T-helper 1 cell (primary cell): ENCODE results near the gene SLC4A5.
"Not testable (repeated sequence)": the region's sequence is repeated elsewhere in the genome, so short reads cannot be mapped to it uniquely, and the experiment has no call there.

Source experiments
- DNase-seq, 5 donors: peaks; one replicate each; pipeline ENCODE4 v3.0.0-alpha.2; 2012 to 2020

Gene SLC4A5

GRCh38 chr2:74198023-74198460 lies 145.2 kb downstream of the SLC4A5 start:
- DNase-seq = no peak

GRCh38 chr2:74197049-74197448 lies 146.2 kb downstream of the SLC4A5 start:
- DNase-seq = no peak

- DNase-seq = no peak
These were observed 148.4 kb downstream of the SLC4A5 start for GRCh38 chr2:74194799-74195198.

GRCh38 chr2:74191596-74192380 lies 151.4 kb downstream of the SLC4A5 start:
- no peak for DNase-seq

GRCh38 chr2:74188696-74189095 lies 154.5 kb downstream of the SLC4A5 start:
- no peak for DNase-seq

- DNase-seq = no peak
These were observed 155.1 kb downstream of the SLC4A5 start for GRCh38 chr2:74188018-74188601.

GRCh38 chr2:74186706-74187105 lies 156.5 kb downstream of the SLC4A5 start:
- DNase-seq = not testable (repeated sequence)

GRCh38 chr2:74186038-74186437 lies 157.2 kb downstream of the SLC4A5 start:
- peak in 2 of 5 donors; percentile 22 to 75 for DNase-seq

GRCh38 chr2:74183878-74184277 lies 159.3 kb downstream of the SLC4A5 start:
- DNase-seq = no peak

GRCh38 chr2:74181739-74182138 lies 161.5 kb downstream of the SLC4A5 start:
- peak in 1 of 5 donors; percentile 21 for DNase-seq

GRCh38 chr2:74179063-74179865 lies 164.0 kb downstream of the SLC4A5 start:
- no peak for DNase-seq

- peak; percentile 94 to 98 (median 96) for DNase-seq
These were observed 164.8 kb downstream of the SLC4A5 start, which contains the start of gene MOB1A for GRCh38 chr2:74178211-74179062. Gene MOB1A, minus strand, starts transcription at chr2:74178879. Its CDS starts 205 bp downstream, at chr2:74178674.

GRCh38 chr2:74177696-74178095 lies 165.5 kb downstream of the SLC4A5 start:
- DNase-seq = no peak

- DNase-seq = no peak
These were observed 168.3 kb downstream of the SLC4A5 start for GRCh38 chr2:74174909-74175308.

- no peak for DNase-seq
These were observed 174.5 kb downstream of the SLC4A5 start for GRCh38 chr2:74168739-74169138.
